ENCODE measurements around the gene VASP.
A peak's percentile ranks its signal among the peaks of the same experiment; 100 is the strongest.
"Not testable (repeated sequence)": the region's sequence is repeated elsewhere in the genome, so short reads cannot be mapped to it uniquely, and the experiment has no call there.

VASP gene

DNA sequence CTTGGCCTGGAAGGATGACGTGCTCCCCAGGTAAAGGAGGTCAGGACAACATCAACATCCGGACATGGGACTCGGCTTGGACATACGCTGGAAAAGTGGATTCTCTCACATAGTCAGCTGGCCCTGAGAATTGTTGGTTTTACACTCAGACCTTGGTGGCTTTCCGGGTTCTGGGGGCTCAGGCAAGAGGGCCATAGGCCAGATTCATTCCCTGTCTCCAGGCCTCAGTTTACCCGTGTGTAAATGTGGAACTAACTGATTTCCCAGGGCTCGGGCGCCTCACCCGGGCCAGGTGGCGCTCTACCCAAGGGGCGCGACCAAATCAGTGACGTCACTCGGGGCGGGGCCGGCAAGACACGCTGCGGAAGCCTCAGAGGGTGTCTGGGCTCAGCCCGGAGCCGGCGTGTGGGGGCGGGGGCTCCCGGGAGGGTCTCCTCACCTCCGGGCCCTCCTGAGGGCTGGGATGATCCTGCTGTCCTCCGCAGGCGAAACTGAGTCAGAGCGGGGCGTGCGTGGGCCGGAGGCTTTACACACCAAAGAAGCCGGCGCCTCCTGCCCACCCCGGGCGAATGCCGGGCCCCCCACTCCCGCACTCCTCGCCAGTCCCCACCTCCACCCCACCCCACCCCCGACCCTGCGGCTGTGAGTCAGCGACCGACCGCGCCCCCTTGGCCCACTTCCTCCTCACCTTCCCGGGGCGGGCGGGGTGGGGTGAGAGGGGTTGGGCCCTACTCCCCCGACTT is 862 bp upstream of the VASP start:
- H3K4me3 ChIP-seq (ENCODE audit: insufficient read length, low read depth), result peak overlapping the region; percentile 86
- peak overlapping the region; percentile 83 for H3K9ac ChIP-seq (ENCODE audit: insufficient read length, low read depth)
- peaks cover 12% of the 10 kb centered on the region for H3K36me3 ChIP-seq (ENCODE audit: insufficient read depth, insufficient read length, low read length)
- H3K9me3 ChIP-seq (ENCODE audit: insufficient read depth, low read length), result no peaks in the 10 kb centered on the region
- peak; percentile 84 for DNase-seq (ENCODE audit: low read depth, low spot score)
- TF ChIP-seq SUZ12 (IDR thresholded peaks at IDR 0.05; ENCODE audit: extremely low read depth, insufficient read depth, insufficient read length), result no peak
- TF ChIP-seq YY1 (IDR thresholded peaks at IDR 0.05; ENCODE audit: insufficient read depth, insufficient read length), result no peak
- TF ChIP-seq ZNF274 (IDR thresholded peaks at IDR 0.05; ENCODE audit: low read depth, low read length), result no peak
- no peaks in the 10 kb centered on the region for H3K27me3 ChIP-seq (ENCODE audit: insufficient read depth, insufficient read length)
- peaks cover 5% of the 10 kb centered on the region for H3K4me1 ChIP-seq (ENCODE audit: insufficient read depth, insufficient read length)

DNA sequence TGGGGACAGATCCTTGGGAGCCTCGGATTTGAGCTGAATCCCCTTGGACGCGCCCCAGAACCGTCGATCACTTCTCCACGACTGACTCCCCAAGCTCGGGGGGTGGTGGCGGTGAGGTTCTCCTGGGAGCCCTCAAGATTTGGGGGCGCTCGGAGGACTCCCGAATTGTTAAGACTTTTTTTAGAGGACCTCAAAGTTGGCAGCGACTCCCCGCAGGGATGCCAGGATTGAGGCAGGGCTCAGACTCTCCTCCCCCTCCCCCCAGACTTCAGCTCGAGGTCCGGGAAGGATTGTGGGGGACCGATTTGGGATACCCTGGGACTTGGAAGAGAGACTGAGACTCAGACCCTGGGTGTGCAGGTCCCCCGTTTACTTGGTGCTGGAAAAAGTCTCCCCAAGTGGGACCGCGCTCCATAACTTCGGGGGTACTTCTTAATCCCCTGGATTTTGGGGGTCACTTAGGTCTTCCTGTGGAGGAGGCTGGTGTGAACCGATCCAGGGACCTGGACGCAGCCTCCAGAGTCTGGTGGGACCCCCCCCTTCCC is 665 bp downstream of the VASP start:
- Histone ChIP-seq H3K36me3 (ENCODE audit: insufficient read depth, insufficient read length, low read length) (peaks cover 20% of the 10 kb centered on the region), H3K4me1 (ENCODE audit: insufficient read depth, insufficient read length) (peaks cover 5% of the 10 kb centered on the region), H3K9me3 (ENCODE audit: insufficient read depth, low read length) (no peaks in the 10 kb centered on the region), H3K4me3 (ENCODE audit: insufficient read length, low read depth) (peak overlapping the region; percentile 86), H3K9ac (ENCODE audit: insufficient read length, low read depth) (peak overlapping the region; percentile 90), H3K27me3 (ENCODE audit: insufficient read depth, insufficient read length) (no peaks in the 10 kb centered on the region)
- DNase-seq (ENCODE audit: low read depth, low spot score), result no peak
- TF ChIP-seq ZNF274 (IDR thresholded peaks at IDR 0.05; ENCODE audit: low read depth, low read length), result no peak
- no peak for TF ChIP-seq YY1 (IDR thresholded peaks at IDR 0.05; ENCODE audit: insufficient read depth, insufficient read length)
- TF ChIP-seq SUZ12 (IDR thresholded peaks at IDR 0.05; ENCODE audit: extremely low read depth, insufficient read depth, insufficient read length), result no peak

GRCh38 chr19:45508417-45508860 is 1.2 kb downstream of the VASP start:
- H3K36me3 ChIP-seq (ENCODE audit: insufficient read depth, insufficient read length, low read length), result peaks cover 22% of the 10 kb centered on the region
- peak overlapping the region; percentile 86 for H3K4me3 ChIP-seq (ENCODE audit: insufficient read length, low read depth)
- no peaks in the 10 kb centered on the region for H3K9me3 ChIP-seq (ENCODE audit: insufficient read depth, low read length)
- peak overlapping the region; percentile 90 for H3K9ac ChIP-seq (ENCODE audit: insufficient read length, low read depth)
- no peak for TF ChIP-seq SUZ12 (IDR thresholded peaks at IDR 0.05; ENCODE audit: extremely low read depth, insufficient read depth, insufficient read length)
- TF ChIP-seq ZNF274 (IDR thresholded peaks at IDR 0.05; ENCODE audit: low read depth, low read length), result no peak
- no peak for TF ChIP-seq YY1 (IDR thresholded peaks at IDR 0.05; ENCODE audit: insufficient read depth, insufficient read length)
- H3K27me3 ChIP-seq (ENCODE audit: insufficient read depth, insufficient read length), result no peaks in the 10 kb centered on the region
- no peak for DNase-seq (ENCODE audit: low read depth, low spot score)
- H3K4me1 ChIP-seq (ENCODE audit: insufficient read depth, insufficient read length), result peaks cover 5% of the 10 kb centered on the region

GRCh38 chr19:45508861-45509691 is 1.8 kb downstream of the VASP start:
- DNase-seq (ENCODE audit: low read depth, low spot score), result no peak
- H3K36me3 ChIP-seq (ENCODE audit: insufficient read depth, insufficient read length, low read length), result peaks cover 27% of the 10 kb centered on the region
- peaks cover 5% of the 10 kb centered on the region for H3K4me1 ChIP-seq (ENCODE audit: insufficient read depth, insufficient read length)
- H3K9ac ChIP-seq (ENCODE audit: insufficient read length, low read depth), result peak overlapping the region; percentile 81
- H3K4me3 ChIP-seq (ENCODE audit: insufficient read length, low read depth), result peak overlapping the region; percentile 86
- no peaks in the 10 kb centered on the region for H3K9me3 ChIP-seq (ENCODE audit: insufficient read depth, low read length)
- no peak for TF ChIP-seq SUZ12 (IDR thresholded peaks at IDR 0.05; ENCODE audit: extremely low read depth, insufficient read depth, insufficient read length)
- TF ChIP-seq ZNF274 (IDR thresholded peaks at IDR 0.05; ENCODE audit: low read depth, low read length), result no peak
- no peak for TF ChIP-seq YY1 (IDR thresholded peaks at IDR 0.05; ENCODE audit: insufficient read depth, insufficient read length)
- H3K27me3 ChIP-seq (ENCODE audit: insufficient read depth, insufficient read length), result no peaks in the 10 kb centered on the region

DNA sequence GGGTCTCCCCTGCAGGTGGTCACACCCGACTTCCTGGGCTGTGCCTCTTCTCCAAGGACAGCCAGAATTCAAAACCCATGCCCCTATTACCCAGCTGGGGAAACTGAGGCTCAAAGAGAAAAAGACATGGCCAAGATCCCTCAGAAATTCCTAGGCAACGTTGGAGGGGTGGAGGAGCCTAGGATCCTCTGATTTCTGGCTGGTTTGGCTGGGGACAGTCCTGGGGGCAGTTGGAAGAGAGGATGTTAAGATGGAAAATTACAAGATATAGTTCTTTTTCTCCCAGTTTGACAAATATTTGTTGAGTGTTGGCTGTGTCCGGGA is 2.4 kb downstream of the VASP start:
- Histone ChIP-seq H3K9ac (ENCODE audit: insufficient read length, low read depth) (peak overlapping the region; percentile 61), H3K4me1 (ENCODE audit: insufficient read depth, insufficient read length) (peaks cover 5% of the 10 kb centered on the region), H3K9me3 (ENCODE audit: insufficient read depth, low read length) (no peaks in the 10 kb centered on the region), H3K27me3 (ENCODE audit: insufficient read depth, insufficient read length) (no peaks in the 10 kb centered on the region), H3K36me3 (ENCODE audit: insufficient read depth, insufficient read length, low read length) (peaks cover 32% of the 10 kb centered on the region), H3K4me3 (ENCODE audit: insufficient read length, low read depth) (peak overlapping the region; percentile 26)
- TF ChIP-seq YY1 (IDR thresholded peaks at IDR 0.05; ENCODE audit: insufficient read depth, insufficient read length), result no peak
- TF ChIP-seq ZNF274 (IDR thresholded peaks at IDR 0.05; ENCODE audit: low read depth, low read length), result no peak
- TF ChIP-seq SUZ12 (IDR thresholded peaks at IDR 0.05; ENCODE audit: extremely low read depth, insufficient read depth, insufficient read length), result no peak
- no peak for DNase-seq (ENCODE audit: low read depth, low spot score)

- H3K27me3 ChIP-seq (ENCODE audit: insufficient read depth, insufficient read length); H3K4me1 ChIP-seq (ENCODE audit: insufficient read depth, insufficient read length); H3K9me3 ChIP-seq (ENCODE audit: insufficient read depth, low read length); H3K4me3 ChIP-seq (ENCODE audit: insufficient read length, low read depth); DNase-seq (ENCODE audit: low read depth, low spot score); H3K9ac ChIP-seq (ENCODE audit: insufficient read length, low read depth): not testable (repeated sequence)
- H3K36me3 ChIP-seq (ENCODE audit: insufficient read depth, insufficient read length, low read length), result peaks cover 38% of the 10 kb centered on the region
Measured at GRCh38 chr19:45510352-45510751, 3.1 kb downstream of the VASP start.

GRCh38 chr19:45511074-45511473 is 3.8 kb downstream of the VASP start:
- no peak for TF ChIP-seq ZNF274 (IDR thresholded peaks at IDR 0.05; ENCODE audit: low read depth, low read length)
- TF ChIP-seq YY1 (IDR thresholded peaks at IDR 0.05; ENCODE audit: insufficient read depth, insufficient read length), result no peak
- peaks cover 2% of the 10 kb centered on the region for H3K4me1 ChIP-seq (ENCODE audit: insufficient read depth, insufficient read length)
- H3K9ac ChIP-seq (ENCODE audit: insufficient read length, low read depth), result no peak overlapping the region
- H3K36me3 ChIP-seq (ENCODE audit: insufficient read depth, insufficient read length, low read length), result peaks cover 44% of the 10 kb centered on the region
- no peak overlapping the region for H3K4me3 ChIP-seq (ENCODE audit: insufficient read length, low read depth)
- no peaks in the 10 kb centered on the region for H3K9me3 ChIP-seq (ENCODE audit: insufficient read depth, low read length)
- DNase-seq (ENCODE audit: low read depth, low spot score), result no peak
- H3K27me3 ChIP-seq (ENCODE audit: insufficient read depth, insufficient read length), result no peaks in the 10 kb centered on the region

Measured in NT2/D1 (cell line).